Activated CD4-positive, alpha-beta T cell treated with anti-CD3 and anti-CD28 coated beads, Interleukin-2, amount 10 ng/mL, durations not matched to agents 7 days and 5 days (primary cell): ENCODE data around the gene P2RY13. TPM values are rescaled to one million over a fixed set of nuclear protein-coding genes. Genes with fewer than 3 reads are reported as not detected.

Experiments
- CTCF ChIA-PET: fragments of 350-600 bp; sonication (Branson Sonifier 250); formaldehyde crosslinking; loops from one replicate; lab custom pipeline; 2021; ENCODE audit warnings: antibody characterized with exemption; lab: Charles Lee
- POLR2A ChIA-PET: fragments of 350-600 bp; sonication (Branson Sonifier 250); formaldehyde crosslinking; loops from one replicate; lab custom pipeline; 2021; ENCODE audit warnings: antibody characterized with exemption; lab: Charles Lee
- DNase-seq: peaks from one replicate; pipeline ENCODE4 v3.0.0-alpha.2; 2020
- H3K27ac Mint-ChIP-seq: one replicate; pipeline ENCODE4 v1.8.0; 2021; ENCODE audit warnings: mild to moderate bottlenecking, moderate library complexity, mixed read lengths
- H3K27me3 Mint-ChIP-seq: one replicate; pipeline ENCODE4 v1.8.0; 2021; ENCODE audit warnings: mixed read lengths
- H3K36me3 Mint-ChIP-seq: one replicate; pipeline ENCODE4 v1.8.0; 2021; ENCODE audit warnings: low read depth, mixed read lengths
- H3K4me1 Mint-ChIP-seq: one replicate; pipeline ENCODE4 v1.8.0; 2021; ENCODE audit warnings: mixed read lengths
- H3K4me3 Mint-ChIP-seq: one replicate; pipeline ENCODE4 v1.8.0; 2021; ENCODE audit warnings: mild to moderate bottlenecking, moderate library complexity, mixed read lengths
- H3K9me3 Mint-ChIP-seq: one replicate; pipeline ENCODE4 v1.8.0; 2021; ENCODE audit warnings: mixed read lengths
- total RNA-seq, 2 experiments: library from RNA; stranded (reverse); gene quantifications; one replicate each; pipeline ENCODE4 v1.2.3, GENCODE V29; 2021

The P2RY13 gene
- total RNA-seq, 2 experiments from 2014 or later, result not detected

DNA sequence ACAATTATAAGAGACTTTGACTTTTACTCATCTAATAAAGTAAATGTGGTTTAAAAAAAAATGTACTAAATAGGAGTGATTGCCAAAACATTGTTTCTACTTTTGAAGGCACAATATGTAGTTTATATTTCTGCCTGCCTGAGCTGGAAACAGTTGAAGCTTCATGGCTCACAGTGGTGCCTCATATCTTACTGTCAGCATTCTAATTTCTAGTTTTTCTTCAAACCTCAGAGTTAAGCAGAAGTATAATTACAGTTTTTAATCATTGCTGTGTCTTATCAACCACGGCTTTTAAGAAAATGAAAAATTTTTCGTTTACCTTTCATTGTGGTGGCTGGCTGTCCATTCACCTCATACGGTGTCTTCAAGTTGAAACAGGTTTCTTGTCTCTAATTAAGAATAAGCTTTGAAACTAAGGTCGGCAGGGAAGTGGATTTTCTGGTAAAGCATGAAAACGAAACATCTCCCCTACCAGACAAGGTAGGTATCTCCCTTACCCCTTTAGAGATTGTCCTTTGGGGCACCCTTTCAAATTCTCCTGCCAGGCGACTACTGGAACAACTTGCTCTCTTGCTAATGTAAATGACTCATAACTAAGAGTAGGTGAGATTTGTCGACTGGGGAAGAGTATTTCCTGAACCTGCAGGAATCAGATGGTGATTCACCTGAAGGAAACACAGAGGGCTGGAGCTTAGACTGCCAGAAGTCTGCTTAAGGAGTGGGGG is 12.9 kb downstream of the P2RY13 start, which contains the start of gene GPR87:
Gene GPR87 (minus strand): TSS at position 554 of the 725 bp plus-strand sequence. CDS start 16,720 bp downstream, outside the sequence.
- Mint-ChIP-seq H3K4me1 (peaks cover 17% of the 10 kb centered on the region), H3K27ac (no peak within 1 kb of the TSS), H3K9me3 (no peaks in the 10 kb centered on the region), H3K27me3 (no peaks in the 10 kb centered on the region), H3K4me3 (no peak within 1 kb of the TSS), H3K36me3 (no peaks in the 10 kb centered on the region)
- ChIA-PET CTCF (interaction anchor here (0.6 to 2.5 kb wide), 4 partner anchors 11 to 92 kb away, joined by 3 to 7 read pairs (median 4); no protein-coding TSS in a partner anchor), POLR2A (no interaction called here)
- peak; percentile 7 for DNase-seq

DNA sequence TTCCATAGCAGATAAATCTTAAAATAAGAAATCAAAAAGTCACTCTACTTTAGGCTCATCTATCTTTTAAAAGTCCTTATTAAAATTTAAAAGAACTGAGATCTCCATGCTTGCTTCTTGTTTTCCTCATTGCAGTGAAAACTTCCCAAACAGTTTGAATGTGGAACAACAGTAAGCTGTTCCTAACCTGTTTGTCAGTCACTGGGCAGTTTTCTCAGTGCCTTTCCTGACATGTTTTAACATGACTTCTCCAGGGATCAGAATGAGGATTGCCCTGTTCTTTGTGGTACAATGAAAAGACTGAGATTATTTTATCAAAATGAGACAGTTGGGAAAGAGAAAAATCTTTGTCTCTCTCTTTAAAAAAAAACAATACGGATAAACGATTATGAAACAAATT is 13.5 kb downstream of the P2RY13 start:
- no peaks in the 10 kb centered on the region for H3K36me3 Mint-ChIP-seq
- no peaks in the 10 kb centered on the region for H3K27me3 Mint-ChIP-seq
- no peak for DNase-seq
- no peak overlapping the region for H3K27ac Mint-ChIP-seq
- no peaks in the 10 kb centered on the region for H3K9me3 Mint-ChIP-seq
- peaks cover 17% of the 10 kb centered on the region for H3K4me1 Mint-ChIP-seq
- no peak overlapping the region for H3K4me3 Mint-ChIP-seq
- CTCF ChIA-PET, result interaction anchor here (2.5 kb wide), 1 partner anchor 11 kb away, joined by 7 read pairs; no protein-coding TSS in a partner anchor
- POLR2A ChIA-PET, result no interaction called here

DNA sequence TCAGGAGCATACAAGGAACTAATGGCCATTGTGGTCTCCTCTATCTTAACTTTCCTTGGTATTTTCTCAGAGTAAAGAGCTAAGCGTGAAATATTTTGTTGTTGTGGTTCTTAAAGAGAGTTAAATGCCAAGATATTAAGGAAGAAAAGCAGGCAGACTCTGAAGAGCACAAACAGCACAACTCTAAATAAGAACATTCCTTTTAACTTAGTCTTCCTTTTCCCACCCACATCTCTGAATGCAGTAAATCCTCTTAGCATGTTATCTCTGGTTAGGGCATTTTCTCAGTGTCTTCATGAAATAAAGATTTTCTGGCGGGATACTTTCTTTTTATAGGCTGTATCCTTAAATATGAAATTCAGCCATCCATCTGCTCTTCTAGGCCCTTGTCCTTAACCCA is 14.2 kb downstream of the P2RY13 start:
- Mint-ChIP-seq H3K4me3 (no peak overlapping the region), H3K27me3 (no peaks in the 10 kb centered on the region), H3K27ac (no peak overlapping the region), H3K9me3 (no peaks in the 10 kb centered on the region), H3K4me1 (peaks cover 16% of the 10 kb centered on the region), H3K36me3 (no peaks in the 10 kb centered on the region)
- DNase-seq, result no peak
- CTCF ChIA-PET, result interaction anchor here (2.5 kb wide), 1 partner anchor 10 kb away, joined by 7 read pairs; no protein-coding TSS in a partner anchor
- POLR2A ChIA-PET, result no interaction called here

DNA sequence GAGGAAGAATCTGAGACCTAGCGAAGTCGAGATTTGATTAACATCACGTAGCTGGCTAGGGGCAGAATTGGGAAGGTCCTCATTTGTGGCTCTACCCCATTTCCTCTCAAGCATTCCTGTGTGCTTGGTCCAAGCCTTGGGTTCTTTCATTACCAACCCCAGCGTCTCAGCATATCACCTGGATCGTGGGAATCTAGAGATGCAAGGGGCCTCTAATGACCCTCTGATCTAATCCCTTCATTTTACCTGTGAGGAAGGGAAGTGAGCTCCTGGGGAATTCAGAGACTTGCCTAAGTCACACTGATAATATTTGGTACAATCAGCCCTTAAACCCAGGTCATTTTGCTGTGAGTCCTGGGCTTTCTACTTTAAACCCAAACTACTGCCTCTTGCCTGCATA is 14.8 kb downstream of the P2RY13 start:
- Mint-ChIP-seq H3K27me3 (no peaks in the 10 kb centered on the region), H3K4me1 (peaks cover 12% of the 10 kb centered on the region), H3K4me3 (no peak overlapping the region), H3K27ac (no peak overlapping the region), H3K9me3 (no peaks in the 10 kb centered on the region), H3K36me3 (no peaks in the 10 kb centered on the region)
- CTCF ChIA-PET, result interaction anchor here (2.5 kb wide), 1 partner anchor 9 kb away, joined by 7 read pairs; no protein-coding TSS in a partner anchor
- POLR2A ChIA-PET, result no interaction called here
- no peak for DNase-seq

DNA sequence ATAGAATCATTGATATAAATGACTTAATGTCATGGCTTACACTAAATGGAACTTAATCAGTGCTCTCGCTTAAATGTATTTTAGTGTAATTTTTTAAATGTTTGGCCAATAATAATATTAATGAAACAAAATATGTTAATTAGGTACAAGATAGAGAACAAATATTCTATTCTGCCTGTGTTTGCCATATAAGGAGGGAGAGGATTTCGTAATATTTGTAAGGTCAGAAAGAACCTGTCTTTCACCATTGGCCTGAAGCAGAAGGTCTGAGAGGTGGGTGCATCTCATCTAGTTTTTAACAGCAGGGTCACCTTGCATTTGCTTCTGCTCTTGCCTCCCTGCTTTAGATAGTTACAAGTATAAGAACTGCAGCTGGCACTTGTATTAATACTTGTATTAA is 15.2 kb downstream of the P2RY13 start:
- H3K4me1 Mint-ChIP-seq, result peaks cover 11% of the 10 kb centered on the region
- ChIA-PET CTCF (interaction anchor here (1.0 kb wide), 1 partner anchor 10 kb away, joined by 5 read pairs; no protein-coding TSS in a partner anchor), POLR2A (no interaction called here)
- H3K27ac Mint-ChIP-seq, result no peak overlapping the region
- H3K27me3 Mint-ChIP-seq, result no peaks in the 10 kb centered on the region
- no peaks in the 10 kb centered on the region for H3K36me3 Mint-ChIP-seq
- no peak overlapping the region for H3K4me3 Mint-ChIP-seq
- DNase-seq, result no peak
- H3K9me3 Mint-ChIP-seq, result no peaks in the 10 kb centered on the region

DNA sequence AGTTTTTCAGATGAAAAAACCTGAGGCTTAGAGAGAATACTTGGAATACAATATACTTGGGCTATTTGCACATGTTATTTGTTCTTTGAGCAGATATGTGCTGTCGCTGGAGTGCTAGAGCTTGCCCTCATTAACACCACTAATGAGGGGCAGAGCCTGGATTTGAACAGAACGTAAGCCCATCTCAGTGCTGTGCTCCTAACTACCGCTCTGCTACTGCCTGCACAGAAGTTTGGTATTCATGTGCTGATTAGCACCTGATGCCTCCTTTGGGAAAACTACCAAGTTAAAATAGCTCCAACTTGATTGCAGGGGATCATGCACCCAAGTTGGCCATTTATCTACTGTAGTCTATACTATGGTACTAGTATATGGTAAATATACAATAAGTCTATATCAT is 16.4 kb downstream of the P2RY13 start:
- Mint-ChIP-seq H3K36me3 (no peaks in the 10 kb centered on the region), H3K27ac (no peak overlapping the region), H3K9me3 (no peaks in the 10 kb centered on the region), H3K4me1 (peaks cover 11% of the 10 kb centered on the region), H3K27me3 (no peaks in the 10 kb centered on the region), H3K4me3 (no peak overlapping the region)
- no peak for DNase-seq
- CTCF ChIA-PET, result interaction anchor here (1.0 to 1.3 kb wide), 2 partner anchors 8 to 13 kb away, joined by 4 to 5 read pairs; no protein-coding TSS in a partner anchor
- POLR2A ChIA-PET, result no interaction called here

DNA sequence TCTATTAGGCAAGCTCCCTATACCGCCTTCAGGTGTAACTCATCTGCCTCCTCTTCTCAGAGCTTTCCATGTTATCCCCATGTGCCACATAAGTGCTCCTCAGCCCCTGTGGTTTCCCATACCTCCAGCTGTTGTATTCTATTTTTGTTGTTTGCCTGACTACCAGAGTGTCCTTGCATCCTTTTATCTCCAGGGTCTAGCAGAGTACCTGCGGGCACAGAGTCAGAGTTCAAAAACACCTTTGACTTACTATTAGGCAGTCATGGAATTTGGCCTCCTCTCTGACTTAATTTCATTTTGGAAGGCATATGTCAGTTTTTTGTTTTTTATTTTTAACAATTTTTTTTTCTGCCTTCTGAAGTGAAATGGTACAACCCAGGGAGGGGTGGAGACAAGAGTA is 19.8 kb downstream of the P2RY13 start:
- Mint-ChIP-seq H3K4me1 (peaks cover 25% of the 10 kb centered on the region), H3K27ac (no peak overlapping the region), H3K4me3 (no peak overlapping the region), H3K27me3 (no peaks in the 10 kb centered on the region), H3K36me3 (no peaks in the 10 kb centered on the region), H3K9me3 (no peaks in the 10 kb centered on the region)
- ChIA-PET CTCF (interaction anchor here (1.5 kb wide), 1 partner anchor 18 kb away, joined by 3 read pairs; no protein-coding TSS in a partner anchor), POLR2A (no interaction called here)
- DNase-seq, result no peak

DNA sequence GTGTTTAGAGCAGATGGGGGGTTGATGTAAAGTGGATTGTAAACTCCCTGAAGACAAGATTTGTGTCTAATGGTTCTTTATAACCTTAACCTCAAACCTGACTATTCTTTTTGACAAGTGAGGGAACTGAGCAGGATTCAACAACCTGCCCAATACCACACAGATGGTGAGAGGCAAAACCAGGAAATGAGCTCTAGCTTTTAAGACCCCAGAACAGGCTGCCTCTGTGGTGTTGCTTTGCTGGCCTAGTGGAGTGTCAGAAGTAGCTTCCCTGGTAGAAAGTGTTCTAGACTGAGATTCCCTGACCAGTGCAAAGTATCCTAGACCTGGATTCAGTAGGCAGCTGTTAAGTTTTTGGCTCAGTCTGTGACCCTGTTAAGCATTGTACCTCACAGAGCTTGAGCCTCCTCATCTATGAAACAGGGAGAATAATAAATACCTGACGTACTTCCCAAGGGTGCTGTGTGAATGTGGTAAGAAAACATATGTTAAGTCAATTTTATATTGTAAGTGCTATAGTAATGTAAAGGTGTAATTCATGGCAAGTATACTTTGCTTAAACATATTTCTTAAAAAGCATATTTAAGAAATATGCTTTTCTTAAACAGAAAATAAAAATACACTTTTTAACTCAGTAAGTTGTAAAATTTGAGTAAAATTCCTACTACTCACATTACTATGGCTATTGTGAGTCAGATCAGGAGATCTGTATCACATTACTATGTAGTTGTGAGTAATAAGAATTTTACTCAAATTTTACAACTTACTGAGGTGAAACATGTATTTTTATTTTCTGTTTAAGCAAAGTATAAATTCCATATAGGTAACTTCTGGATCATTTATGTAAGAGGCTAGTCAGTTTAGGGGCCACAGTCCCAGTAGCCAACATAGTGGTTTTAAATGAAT is 21.5 kb downstream of the P2RY13 start:
- no peak for DNase-seq
- POLR2A ChIA-PET, result no interaction called here
- CTCF ChIA-PET, result interaction anchor here (0.9 to 1.9 kb wide), 4 partner anchors 15 to 112 kb away, joined by 3 to 5 read pairs (median 4); no protein-coding TSS in a partner anchor
- H3K27me3 Mint-ChIP-seq, result no peaks in the 10 kb centered on the region
- no peaks in the 10 kb centered on the region for H3K9me3 Mint-ChIP-seq
- no peak overlapping the region for H3K27ac Mint-ChIP-seq
- H3K4me1 Mint-ChIP-seq, result peaks cover 27% of the 10 kb centered on the region
- H3K36me3 Mint-ChIP-seq, result peaks cover 1% of the 10 kb centered on the region
- no peak overlapping the region for H3K4me3 Mint-ChIP-seq

DNA sequence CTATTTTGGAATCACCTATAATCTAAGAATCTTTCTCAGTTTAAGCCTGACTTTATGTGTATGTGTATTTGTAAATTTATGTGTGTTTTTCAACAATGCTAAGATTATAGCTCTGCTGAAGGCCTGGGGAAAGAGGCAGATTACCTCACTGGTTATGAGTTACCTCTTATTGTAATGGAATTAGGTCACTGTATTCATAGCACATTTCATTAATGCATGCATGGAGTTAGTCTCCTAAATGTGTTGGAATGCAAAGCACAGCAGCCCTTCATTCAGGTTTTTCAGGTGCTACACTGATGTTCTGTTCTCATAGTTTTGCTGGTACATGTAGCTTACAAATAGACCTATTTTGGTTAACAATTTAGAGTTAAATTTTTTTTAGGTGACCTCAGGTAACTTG is 22.2 kb downstream of the P2RY13 start:
- H3K4me3 Mint-ChIP-seq, result no peak overlapping the region

DNA sequence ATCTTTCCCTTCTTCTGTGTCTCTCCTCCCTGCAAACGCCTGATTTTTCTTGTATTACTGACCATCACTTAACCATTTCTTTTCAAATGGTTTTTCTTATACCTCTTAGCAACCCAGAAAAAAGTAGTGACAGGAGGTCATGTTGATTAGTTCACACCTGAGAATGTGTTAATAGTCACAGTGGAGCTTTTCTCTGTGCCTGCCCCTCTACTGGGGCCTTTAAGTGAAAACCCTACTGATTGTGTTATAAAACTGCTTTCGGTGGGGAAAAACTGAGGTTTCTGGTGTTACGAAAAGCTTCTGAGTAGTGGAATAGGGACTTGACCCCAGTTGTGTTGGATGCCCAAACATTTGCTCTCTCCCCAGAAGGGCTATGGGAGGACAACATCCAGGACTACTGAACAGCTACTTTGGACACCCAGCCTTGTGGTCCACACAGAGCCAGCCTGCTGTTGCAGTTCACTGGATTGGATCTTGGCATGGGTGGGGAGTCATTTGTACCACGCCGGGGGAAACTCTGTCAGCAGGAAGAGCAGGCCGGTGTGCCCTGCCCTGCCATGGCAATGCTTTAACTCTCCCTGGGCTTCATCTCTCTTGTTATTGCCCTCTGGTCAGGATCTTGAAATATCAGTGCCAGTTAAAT is 23.1 kb downstream of the P2RY13 start:
- ChIA-PET CTCF (interaction anchor here (0.5 to 2.3 kb wide), 5 partner anchors 9 to 38 kb away, joined by 3 to 7 read pairs (median 4); no protein-coding TSS in a partner anchor), POLR2A (no interaction called here)
- Mint-ChIP-seq H3K4me1 (peaks cover 33% of the 10 kb centered on the region), H3K27me3 (no peaks in the 10 kb centered on the region), H3K4me3 (no peak overlapping the region), H3K9me3 (no peaks in the 10 kb centered on the region), H3K36me3 (peaks cover 1% of the 10 kb centered on the region), H3K27ac (no peak overlapping the region)
- no peak for DNase-seq

More for the DNA sequence above, 22.2 kb downstream of the P2RY13 start:
- ChIA-PET CTCF (interaction anchor here (0.6 to 1.9 kb wide), 6 partner anchors 14 to 1092 kb away, joined by 3 to 5 read pairs (median 4); no protein-coding TSS in a partner anchor), POLR2A (no interaction called here)
- Mint-ChIP-seq H3K27me3 (no peaks in the 10 kb centered on the region), H3K9me3 (no peaks in the 10 kb centered on the region), H3K4me1 (peaks cover 29% of the 10 kb centered on the region), H3K27ac (no peak overlapping the region), H3K36me3 (peaks cover 1% of the 10 kb centered on the region)
- no peak for DNase-seq

DNA sequence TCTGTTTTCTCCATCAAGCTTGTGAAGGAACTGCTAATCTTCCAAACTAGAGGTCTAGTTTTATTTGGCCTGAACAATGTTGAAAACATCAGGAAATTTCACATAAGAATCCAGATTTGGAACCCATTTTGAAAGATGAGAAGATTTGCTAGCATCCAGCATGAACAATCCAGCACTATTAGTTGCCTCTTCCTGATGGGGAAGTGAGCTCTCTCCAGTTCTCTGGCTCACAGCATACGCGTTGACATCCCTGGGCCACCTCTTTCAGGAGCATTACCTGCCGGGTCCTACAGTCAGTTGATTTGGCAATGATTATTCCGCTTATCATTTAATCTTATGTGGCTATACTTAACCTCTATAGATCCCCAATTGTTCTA is 23.6 kb downstream of the P2RY13 start:
- Mint-ChIP-seq H3K9me3 (no peaks in the 10 kb centered on the region), H3K4me3 (no peak overlapping the region), H3K36me3 (peaks cover 1% of the 10 kb centered on the region), H3K27ac (no peak overlapping the region), H3K4me1 (peaks cover 33% of the 10 kb centered on the region), H3K27me3 (no peaks in the 10 kb centered on the region)
- DNase-seq, result no peak
- ChIA-PET CTCF (interaction anchor here (0.5 to 2.3 kb wide), 8 partner anchors 8 to 31 kb away, joined by 3 to 7 read pairs (median 4); partner anchors contain the start of genes GPR87 and P2RY14), POLR2A (interaction anchor here (0.7 kb wide), 1 partner anchor 168 kb away, joined by 3 read pairs; no protein-coding TSS in a partner anchor)
